Activated CD4-positive, CD25-positive, alpha-beta regulatory T cell (primary cell): Measurements from ENCODE around the gene AGPS.
"Not testable (repeated sequence)": the region's sequence is repeated elsewhere in the genome, so short reads cannot be mapped to it uniquely, and the experiment has no call there.

ENCODE experiments used
- DNase-seq, 4 experiments: peaks; one replicate each; lab custom pipeline; 2025; lab: John Stamatoyannopoulos, UW

AGPS gene

DNA sequence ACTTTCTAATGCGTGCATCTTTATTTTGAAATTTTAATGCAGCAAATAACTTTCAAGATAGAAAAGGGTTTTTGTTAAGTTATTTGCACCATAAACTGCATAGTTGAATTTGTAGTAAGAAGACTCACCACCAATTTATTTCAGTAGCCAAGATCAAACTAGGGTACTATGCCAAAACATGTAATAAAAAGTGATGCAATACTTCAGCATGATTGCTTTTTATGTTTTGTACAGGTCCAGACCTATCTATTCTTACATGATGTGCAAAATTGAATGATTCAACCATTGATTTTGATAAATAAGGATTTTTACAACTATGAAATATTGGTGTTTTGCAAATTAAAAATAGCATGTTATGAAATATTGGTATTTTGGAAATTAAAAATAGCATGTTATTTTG, 26.7 kb downstream of the AGPS start:
- no peak for DNase-seq

DNA sequence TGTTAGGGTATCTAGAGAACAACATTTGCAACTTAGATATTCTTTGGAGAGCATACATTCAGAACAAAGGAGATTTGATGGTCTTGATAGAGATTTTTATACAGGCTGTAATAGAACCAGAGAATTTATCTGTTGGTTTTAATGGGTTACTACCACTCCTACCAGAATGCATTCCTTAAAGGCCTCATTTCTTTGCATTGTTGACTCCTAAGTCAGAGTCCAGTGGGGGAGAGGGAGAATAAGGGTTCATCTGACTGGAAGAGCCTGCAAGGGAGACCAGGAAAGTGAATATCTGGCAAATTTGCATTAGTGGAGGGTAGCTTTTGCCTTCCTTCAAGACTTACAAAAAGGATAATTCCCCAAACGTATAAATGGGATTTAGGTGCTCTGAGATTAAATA, 29.7 kb downstream of the AGPS start:
- no peak for DNase-seq

DNA sequence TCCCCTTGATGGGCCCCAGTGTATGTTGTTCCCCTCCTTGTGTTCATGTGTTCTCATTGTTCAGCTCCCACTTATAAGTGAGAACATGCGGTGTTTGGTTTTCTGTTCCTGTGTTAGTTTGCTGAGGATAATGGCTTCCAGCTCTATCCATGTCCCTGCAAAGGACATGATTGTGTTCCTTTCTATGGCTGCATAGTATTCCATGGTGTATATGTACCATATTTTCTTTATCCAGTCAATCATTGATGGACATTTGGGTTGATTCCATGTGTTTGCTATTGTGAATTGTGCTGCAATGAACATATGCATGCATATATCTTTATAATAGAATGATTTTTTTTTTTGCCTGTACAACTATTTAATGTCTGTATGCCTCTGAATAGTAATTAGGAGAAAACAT, 31.5 kb downstream of the AGPS start:
- not testable (repeated sequence) for DNase-seq

DNA sequence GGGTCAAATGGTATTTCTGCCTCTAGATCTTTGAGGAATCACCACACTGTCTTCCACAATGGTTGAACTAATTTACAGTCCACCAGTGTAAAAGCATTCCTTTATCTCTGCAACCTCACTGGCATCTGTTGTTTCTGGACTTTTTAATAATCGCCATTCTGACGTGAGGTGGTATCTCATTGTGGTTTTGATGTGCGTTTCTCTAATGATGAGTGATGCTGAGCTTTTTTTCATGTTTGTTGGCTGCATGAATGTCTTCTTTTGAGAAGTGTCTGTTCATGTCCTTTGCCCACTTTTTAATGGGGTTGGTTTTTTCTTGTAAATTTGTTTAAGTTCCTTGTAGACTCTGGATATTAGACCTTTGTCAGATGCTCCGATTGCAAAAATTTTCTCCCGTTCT, 32.0 kb downstream of the AGPS start:
- not testable (repeated sequence) for DNase-seq

DNA sequence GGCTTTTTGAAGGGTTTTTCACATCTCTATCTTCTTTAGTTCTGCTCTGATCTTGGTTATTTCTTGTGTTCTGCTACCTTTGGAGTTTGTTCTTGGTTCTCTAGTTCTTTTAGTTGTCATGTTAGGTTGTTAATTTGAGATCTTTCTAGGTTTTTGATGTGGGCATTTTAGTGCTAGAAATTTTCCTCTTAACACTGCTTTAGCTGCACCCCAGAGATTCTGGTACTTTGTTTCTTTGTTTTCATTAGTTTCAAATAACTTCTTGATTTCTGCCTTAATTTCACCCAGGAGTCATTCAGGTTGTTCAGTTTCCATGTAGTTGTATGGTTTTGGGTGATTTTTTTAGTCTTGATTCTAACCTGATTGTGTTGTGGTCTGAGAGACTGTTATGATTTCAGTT, 34.7 kb downstream of the AGPS start:
- no peak for DNase-seq

DNA sequence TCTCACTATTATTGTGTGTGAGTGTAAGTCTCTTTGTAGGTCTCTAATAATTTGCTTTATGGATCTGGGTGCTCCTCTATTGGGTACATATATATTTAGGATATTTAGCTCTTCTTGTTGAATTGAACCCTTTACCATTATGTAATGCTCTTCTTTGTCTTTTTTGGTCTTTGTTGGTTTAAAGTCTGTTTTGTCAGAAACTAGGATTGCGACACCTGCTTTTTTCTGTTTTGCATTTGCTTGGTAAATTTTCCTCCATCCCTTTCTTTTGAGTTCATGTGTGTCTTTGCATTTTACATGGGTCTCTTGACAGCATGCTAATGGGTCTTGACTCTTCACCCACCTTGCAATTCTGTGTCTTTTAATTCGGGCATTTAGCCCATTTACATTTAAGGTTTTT, 35.4 kb downstream of the AGPS start:
- not testable (repeated sequence) for DNase-seq

DNA sequence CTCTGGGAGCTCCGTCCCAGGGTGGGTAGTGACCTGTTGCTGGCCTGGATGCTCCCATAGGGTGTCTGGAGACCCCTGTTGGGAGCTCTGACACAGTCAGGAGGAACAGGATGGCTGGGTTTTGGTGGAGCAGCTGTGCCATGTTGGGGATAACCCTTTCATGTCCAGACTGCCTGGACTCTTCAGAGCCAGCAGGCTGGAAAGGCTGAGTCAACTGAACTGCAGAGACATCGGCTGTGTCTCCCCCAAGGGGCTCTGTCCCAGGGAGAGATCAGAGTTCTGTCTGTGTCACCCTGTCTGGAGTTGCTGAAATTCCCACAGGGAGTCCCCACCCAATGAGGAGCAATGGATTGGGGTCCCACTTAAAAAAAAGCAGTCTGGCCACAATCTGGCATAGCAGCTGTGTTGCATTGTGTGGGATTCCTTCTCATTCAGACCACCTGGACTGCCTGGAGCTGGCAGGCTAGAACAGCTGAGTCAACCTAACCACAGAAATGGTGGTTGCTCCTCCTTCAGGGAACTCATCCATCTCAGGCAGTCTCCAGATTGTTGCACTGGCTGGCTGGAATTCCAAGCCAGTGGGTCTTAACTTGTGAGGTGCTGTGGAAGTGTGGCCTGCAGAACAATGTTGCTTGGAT, 37.2 kb downstream of the AGPS start:
- no peak for DNase-seq

DNA sequence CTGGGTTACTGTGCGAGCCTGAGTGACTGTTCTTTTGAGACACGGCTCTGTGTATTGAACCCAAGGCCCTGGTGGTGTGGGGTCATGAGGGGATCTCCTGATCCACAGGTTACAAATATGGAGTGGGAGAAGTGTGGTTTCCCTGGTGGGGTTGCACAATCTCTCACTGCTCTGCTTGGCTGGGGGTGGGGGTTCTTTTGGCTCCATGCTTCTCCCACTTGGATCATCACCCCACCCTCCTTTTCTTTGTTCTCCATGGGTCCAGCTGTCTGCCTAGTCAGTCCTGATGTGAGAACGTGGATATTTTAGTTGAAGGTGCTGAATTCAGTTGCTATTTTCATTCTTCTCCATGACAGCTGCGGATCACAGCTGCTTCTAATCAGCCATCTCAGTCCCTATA, 37.8 kb downstream of the AGPS start:
- DNase-seq: no peak

DNA sequence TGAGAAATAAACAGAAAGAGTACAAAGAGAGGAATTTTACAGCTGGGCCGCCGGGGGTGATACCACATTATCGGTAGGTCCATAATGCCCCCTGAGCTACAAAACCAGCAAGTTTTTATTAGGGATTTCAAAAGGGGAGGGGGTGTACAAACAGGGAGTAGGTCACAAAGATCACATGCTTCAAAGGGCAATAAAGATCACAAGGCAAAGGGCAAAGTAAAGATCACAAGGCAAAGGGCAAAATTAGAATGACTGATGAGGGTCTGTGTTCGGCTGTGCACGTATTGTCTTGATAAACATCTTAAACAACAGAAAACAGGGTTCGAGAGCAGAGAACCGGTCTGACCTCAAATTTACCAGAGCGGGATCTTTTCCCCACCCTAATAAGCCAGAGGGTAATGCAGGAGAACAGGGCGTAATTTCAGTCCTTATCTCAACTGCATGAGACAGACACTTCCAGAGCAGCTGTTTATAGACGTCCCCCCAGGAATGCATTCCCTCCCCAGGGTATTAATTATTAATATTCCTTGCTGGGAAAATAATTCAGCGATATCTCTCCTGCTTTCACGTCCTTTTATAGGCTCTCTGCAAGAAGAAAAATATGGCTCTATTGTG, 38.6 kb downstream of the AGPS start:
- not testable (repeated sequence) for DNase-seq

DNA sequence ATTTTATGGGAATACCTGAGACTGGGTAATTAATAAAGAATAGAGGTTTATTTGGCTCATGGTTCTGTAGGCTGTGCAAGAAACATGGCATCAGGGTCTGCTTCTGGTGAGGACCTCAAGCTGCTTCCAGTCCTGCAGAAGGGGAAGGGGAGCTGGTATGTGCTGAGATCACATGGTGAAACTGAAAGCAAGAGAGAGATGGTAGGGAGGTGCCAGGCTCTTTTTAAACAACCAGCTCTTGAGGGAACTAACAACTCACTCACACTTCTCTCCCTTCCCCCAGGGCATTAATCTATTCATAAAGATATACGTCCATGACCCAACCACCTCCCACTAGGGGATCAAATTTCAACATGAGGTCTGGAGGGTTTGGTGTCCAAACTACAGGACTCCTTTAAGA, 40.1 kb downstream of the AGPS start:
- DNase-seq: no peak

DNA sequence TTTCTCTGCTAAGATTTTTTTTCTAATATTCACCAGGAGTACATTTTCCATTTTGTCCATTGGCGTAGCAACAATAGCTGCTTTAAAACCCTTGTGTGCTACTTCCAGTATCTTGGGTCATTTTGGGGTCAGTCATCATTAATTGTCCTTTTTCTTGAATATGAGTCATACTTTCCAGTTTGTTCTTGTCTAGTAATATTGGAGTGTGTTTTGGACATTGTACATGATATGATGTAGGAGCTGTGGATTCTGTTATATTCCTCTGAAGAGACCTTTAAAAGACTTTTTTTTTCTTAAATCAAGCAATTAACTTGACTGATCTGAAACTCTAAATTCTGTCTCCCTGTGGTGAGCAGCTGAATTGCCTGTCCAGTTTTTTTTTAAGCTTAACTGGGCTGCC, 40.8 kb downstream of the AGPS start:
- no peak for DNase-seq

DNA sequence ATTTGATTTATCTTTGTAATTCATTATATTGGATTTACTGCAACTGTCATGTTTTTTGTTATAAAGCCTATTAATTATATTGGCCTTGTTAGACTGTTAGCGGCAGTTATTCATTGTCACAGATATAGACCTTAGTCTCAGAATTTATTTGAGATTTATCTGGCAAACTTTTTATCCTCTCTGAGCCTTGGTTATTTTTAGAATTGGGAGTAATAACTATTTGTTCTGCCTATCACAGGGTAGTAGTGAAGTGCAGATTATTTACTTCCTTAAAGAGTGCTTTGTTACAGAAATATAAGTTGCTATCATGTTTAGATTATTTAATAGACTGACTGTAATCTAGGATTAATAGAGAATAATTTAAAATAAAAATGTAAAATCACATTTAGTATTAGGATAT, 41.9 kb downstream of the AGPS start:
- DNase-seq: no peak

DNA sequence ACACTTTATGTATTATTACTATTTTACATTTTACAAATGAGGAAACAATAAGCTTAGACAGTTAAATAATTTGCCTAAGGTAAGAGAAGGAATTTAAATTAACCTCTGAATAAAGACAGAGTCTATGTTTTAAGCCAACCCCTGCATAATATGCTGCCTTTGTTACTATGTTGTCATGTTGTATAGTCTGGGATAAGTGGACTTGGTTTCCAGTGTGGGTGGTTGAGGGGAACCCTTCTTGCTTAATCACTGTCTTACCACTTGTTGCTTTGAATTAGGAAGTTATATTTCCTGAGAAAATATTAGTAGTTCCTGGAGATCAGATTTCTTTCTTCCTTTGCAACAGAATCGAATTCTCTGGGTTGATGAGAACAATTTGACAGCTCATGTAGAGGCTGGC, 52.6 kb downstream of the AGPS start:
- no peak for DNase-seq

DNA sequence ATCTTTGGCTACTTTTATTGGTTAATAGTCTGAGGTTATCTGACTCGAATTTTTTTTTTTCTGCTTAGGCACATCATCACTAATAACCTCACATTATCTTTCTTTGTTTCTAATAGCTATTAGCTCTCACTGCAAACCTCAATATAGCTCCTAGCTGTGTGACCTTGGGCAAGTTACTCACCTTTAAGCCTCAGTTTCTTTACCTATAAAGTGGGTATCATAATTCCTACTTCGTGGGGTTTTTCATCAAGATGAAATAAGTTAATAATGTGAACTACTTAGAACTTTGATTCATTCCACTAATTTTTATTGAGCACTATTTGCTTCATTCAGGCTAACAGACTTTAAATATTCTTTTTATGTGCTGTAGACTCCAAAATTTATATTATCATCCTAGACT, 55.5 kb downstream of the AGPS start:
- DNase-seq: no peak

DNA sequence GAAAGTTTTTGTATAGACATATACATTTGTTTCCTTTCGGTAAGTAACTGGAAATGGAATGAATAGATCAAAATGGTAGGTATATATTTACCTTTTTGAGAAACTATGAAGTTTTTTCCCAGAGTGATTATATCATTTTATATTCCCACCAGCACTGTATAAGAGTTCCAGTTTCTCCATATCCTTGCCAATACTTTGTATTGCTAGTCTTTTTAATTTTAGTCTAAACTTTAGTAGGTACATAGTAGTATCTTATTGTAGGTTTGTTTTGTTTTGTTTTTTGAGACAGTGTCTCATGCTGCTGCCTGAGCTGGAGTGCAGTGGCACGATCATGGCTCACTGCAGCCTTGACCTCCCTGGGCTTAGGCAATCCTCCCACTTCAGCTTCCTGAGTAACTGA, 56.6 kb downstream of the AGPS start:
- no peak for DNase-seq

DNA sequence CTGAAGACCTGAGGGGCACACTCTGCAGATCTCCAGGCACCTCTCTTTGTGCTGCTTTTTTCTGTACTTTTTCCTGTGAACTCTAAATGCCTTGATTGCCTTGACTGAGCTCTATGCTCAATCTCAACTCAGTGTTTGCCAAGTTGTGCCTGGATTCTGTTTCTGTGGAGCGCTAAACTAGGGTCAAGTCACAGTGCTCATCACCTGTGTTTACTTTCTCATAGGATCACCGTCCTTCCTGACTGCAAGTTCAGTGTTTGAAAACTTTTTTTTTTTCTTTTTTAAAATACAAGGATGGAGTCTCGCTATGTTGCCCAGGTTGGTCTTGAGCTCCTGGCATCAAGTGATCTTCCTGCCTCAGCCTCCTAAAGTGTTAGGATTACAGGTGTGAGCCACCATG, 62.6 kb downstream of the AGPS start:
- DNase-seq: no peak

DNA sequence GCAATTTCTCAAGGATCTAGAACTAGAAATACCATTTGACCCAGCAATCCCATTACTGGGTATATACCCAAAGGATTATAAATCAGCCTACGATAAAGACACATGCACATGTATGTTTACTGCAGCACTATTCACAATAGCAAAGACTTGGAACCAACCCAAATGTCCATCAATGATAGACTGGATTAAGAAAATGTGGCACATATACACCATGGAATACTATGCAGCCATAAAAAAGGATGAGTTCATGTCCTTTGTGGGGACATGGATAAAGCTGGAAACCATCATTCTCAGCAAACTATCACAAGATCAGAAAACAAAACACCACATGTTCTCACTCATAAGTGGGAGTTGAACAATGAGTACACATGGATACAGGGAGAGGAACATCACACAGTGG, 67.2 kb downstream of the AGPS start:
- not testable (repeated sequence) for DNase-seq

DNA sequence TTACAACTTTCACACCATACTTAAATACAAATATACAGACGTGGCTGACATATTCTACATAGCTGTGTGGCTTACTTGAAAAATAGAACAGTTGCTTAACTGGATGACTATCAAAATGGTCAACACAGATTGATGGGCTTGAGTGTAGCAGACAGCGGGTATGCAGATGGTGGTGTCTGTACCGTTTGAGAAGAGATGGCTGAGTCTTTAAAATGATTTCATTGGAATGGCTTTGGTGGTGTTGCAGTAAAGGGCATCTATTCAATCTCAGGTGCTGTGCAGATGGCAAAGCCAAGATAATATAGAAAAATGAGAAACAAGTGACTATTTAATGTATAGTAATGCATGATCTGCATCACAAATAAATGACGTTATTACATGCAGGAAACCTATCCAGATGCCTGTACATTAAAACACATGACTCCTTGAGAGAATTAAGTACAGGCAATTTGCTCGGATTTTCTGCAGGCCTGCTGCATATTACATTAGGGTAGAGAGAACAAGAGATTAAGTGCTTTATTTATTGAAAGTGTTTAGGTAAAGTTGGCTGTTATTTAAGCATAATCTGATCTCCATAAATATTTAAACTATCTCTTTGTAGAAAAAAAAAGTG, 68.5 kb downstream of the AGPS start:
- DNase-seq: no peak

DNA sequence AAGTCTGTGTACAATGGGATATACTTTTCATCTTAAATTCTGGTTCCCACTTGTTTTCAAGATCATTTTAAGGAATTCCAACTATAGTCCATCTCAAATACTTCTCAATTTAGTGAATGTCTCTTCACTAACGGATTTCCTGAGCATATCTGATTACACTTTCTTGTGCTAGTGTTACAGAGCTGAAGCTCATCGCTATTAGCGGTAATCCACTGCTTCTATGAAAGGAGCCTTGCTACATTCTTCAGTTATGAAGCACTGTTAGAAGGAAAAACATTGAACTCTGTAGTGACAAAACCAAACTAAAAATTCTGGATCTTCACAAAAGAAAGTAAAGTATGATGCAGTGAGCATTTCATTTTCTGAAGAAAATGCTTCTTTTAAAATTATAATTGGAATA, 72.0 kb downstream of the AGPS start:
- no peak for DNase-seq

DNA sequence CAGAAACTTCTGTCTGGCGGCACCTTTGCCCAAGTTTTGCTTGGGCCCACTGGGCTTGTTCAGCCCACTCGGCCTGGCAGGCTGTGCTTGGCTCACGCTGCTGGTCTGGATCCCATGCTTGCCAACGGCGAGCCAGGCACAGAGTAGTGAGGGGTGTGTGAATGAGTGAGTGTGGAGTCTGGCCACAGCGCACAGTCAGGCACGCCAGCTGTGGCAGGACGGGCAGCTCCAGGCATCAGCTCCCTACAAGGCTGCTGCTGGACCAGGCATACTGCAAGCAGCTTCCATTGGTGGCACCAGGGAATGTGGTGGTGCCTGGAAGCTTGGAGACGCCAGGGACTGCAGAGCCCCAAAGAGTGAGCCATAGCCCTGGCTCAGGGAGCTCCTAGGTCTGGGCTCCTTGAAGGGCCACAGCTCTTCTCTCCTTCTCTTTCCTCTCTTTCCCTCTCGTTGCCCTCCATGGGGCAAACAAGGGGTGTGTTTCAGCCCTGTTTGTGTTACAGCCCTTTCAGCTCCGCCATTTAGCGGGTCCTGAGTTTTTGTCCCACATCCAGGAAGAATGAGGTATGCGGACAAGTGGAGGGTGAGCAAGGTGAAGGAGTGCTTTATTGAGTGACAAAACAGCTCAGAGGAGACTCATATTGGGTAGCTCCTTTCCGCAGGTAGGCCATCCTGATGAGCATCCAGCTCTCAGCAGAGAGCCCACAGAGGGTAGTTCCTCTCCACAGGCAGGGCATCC, 73.0 kb downstream of the AGPS start:
- no peak for DNase-seq

DNA sequence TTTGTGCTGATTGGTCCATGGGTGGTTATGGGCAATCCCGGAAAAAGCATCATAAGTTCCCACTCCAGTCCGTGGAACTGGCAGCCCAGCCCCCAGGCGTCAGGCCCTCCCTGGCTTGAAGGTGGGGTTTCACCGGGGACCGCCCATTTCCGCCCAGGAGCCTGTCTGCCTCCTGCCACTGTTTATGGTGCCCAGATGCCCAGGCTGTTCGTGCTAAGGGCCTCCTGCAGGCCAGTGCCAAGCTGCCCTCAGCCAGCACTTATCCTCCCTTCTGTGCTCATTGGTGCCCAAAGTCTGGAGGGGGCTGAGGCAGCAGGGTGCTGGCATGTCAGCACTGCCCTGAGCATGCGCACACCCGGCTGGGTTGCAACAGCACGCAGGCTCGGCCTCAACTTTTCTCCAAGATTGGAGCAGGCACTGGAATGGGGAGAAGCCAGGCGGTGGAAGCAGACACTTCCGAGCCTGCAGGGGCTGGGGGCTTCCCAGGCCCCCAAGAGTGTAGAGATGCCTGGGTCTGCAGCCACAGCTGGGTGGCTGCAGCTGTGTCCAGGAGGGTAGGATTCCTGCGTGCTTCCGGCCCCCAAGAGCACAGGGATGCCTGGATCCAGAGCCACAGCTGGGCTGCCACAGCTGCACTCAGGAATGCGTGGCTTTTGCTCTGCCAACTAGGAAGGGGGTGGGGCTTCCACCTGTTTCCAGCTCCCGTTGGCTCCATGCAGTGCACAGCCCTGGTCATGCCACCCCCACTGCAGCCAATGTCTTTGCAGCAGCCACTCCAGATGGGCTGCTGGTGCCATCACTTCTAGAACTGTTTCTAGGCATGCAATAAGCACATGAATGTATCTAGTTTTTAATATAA, 74.0 kb downstream of the AGPS start:
- no peak for DNase-seq

DNA sequence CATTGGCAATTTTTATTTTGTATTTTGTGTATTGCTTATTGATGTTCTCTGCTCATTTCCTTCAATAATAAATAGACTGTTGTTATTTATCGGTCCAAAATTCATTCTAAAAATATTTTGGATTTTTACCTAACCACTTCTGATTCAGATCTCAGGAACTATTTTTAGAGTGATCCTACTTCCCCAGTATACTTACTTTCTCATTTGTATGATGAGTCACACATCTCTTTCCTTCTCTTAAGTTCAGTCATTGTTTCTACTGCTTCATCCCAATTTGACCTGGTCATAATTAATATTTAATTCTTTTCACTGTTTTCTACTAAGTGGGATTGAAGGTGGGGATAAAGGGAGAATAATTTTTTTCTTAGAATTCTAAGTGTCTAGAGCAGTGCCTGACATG, 75.1 kb downstream of the AGPS start:
- DNase-seq: no peak
